Esophagus squamous epithelium (tissue), 5 donors: ENCODE measurements around the gene IFT25. TPM values are rescaled to one million over a fixed set of nuclear protein-coding genes. Genes with fewer than 3 reads are reported as not detected.

Experiments used
- DNase-seq: peaks from one replicate; lab custom pipeline; 2025; lab: John Stamatoyannopoulos, UW
- H3K27ac ChIP-seq, 4 donors: fragments of 200-600 bp; sonication (generic); one replicate each; pipeline ENCODE4 v1.5.1; 2016 to 2019; ENCODE audit warnings: mild to moderate bottlenecking in 1 of 4
- H3K27me3 ChIP-seq, 4 donors: fragments of 200-600 bp; sonication (generic); 1 replicate in 3 of 4; 2 replicates in 1 of 4; pipeline versions ENCODE4 v1.5.1 to v1.6.0; 2017 to 2021; ENCODE audit warnings: antibody characterized with exemption in 1 of 4
- H3K36me3 ChIP-seq, 3 donors: fragments of 200-600 bp; sonication (generic); one replicate each; pipeline ENCODE4 v1.5.1; 2016 to 2019
- H3K4me1 ChIP-seq, 3 donors: fragments of 200-600 bp; sonication (generic); one replicate each; pipeline ENCODE4 v1.5.1; 2017 to 2019
- H3K4me3 ChIP-seq, 4 donors: fragments of 200-600 bp; sonication (generic); 1 replicate in 3 of 4; 2 replicates in 1 of 4; pipeline ENCODE4 v1.5.1; 2016 to 2019; ENCODE audit warnings: mild to moderate bottlenecking in 2 of 4, moderate library complexity in 1 of 4
- H3K9me3 ChIP-seq, 3 donors: fragments of 200-600 bp; sonication (generic); one replicate each; pipeline ENCODE4 v1.5.1; 2016 to 2019
- CTCF ChIP-seq, 6 experiments: fragments of 450-650 bp in 4 of 6; fragments of 200-600 bp in 2 of 6; sonication (generic) in 2 of 6; IDR thresholded peaks; one replicate each; pipeline ENCODE4 v1.5.1; 2016 to 2019; ENCODE audit warnings: antibody characterized with exemption in 6 of 6, mild to moderate bottlenecking in 4 of 6, moderate library complexity in 4 of 6
- POLR2A ChIP-seq, 4 donors: fragments of 450-650 bp; IDR thresholded peaks; one replicate each; pipeline ENCODE4 v1.6.1; 2017; ENCODE audit warnings: antibody characterized with exemption in 4 of 4, mild to moderate bottlenecking in 4 of 4, moderate library complexity in 3 of 4
- WGBS, 2 donors: methylation state at CpG; one replicate each; pipeline ENCODE4 v1.1.5; 2018; 5-methylcytosine and 5-hydroxymethylcytosine counted together
- intact Hi-C: fragments of 100-400 bp; cut with DNase I; formaldehyde crosslinking; loops from one replicate; pipeline ENCODE4 v1.15.0; 2022
- total RNA-seq, 4 donors: library from RNA; depleted of rRNA; stranded (reverse); fragments of >200 nt; gene quantifications; one replicate each; pipeline ENCODE4 v1.1.0, GENCODE V29; 2016
- donor health status: DM: yes; HTN: yes; CAD: no.

The IFT25 gene
- total RNA-seq, 4 donors from 2014 or later: 11.7 to 24.6 (median 17.1) TPM

GRCh38 chr1:53945183-53945432, 391 bp downstream of the IFT25 start:
- TF ChIP-seq POLR2A (IDR thresholded peaks at IDR 0.05): no peak
- TF ChIP-seq CTCF (IDR thresholded peaks at IDR 0.05): no peak
- intact Hi-C loops: loop anchor here (5.0 kb wide), 1 partner anchor 68 kb away; no protein-coding TSS in a partner anchor
- Histone ChIP-seq H3K4me1 (peaks cover 14 to 54% (median 21%) of the 10 kb centered on the region in 3 donors), H3K36me3 (no peaks in the 10 kb centered on the region), H3K4me3 (peak overlapping the region; percentile 79 to 96 (median 84)), H3K27me3 (no peaks in the 10 kb centered on the region), H3K9me3 (no peaks in the 10 kb centered on the region), H3K27ac (peak overlapping the region; percentile 85 to 96 (median 92))
- DNase-seq: no peak
- 0 to 1% methylated on average over 16 of the region's 16 CpGs for WGBS, 2 donors

- TF ChIP-seq CTCF (IDR thresholded peaks at IDR 0.05) (no peak), POLR2A (IDR thresholded peaks at IDR 0.05) (no peak)
- intact Hi-C loops: loop anchor here (5.0 kb wide), 1 partner anchor 67 kb away; no protein-coding TSS in a partner anchor
- Histone ChIP-seq H3K27me3 (no peaks in the 10 kb centered on the region), H3K4me1 (peaks cover 14 to 53% (median 21%) of the 10 kb centered on the region in 3 donors), H3K36me3 (peaks cover 0 to 3% (median 0%) of the 10 kb centered on the region in 3 donors), H3K4me3 (peak overlapping the region; percentile 79 to 96 (median 84)), H3K9me3 (no peaks in the 10 kb centered on the region), H3K27ac (peak overlapping the region; percentile 85 to 96 (median 92))
- no peak for DNase-seq
- WGBS, 2 donors: 47 to 57% methylated on average over 17 to 20 of the region's 20 CpGs
Measured at GRCh38 chr1:53944469-53945182, 873 bp downstream of the IFT25 start.

- peaks cover 0 to 11% (median 0%) of the 10 kb centered on the region in 3 donors for H3K36me3 ChIP-seq
- no peak for DNase-seq
- H3K4me3 ChIP-seq: no peak overlapping the region
- H3K4me1 ChIP-seq: peaks cover 14 to 44% (median 21%) of the 10 kb centered on the region in 3 donors
- intact Hi-C loops: no loop called here
- no peaks in the 10 kb centered on the region for H3K27me3 ChIP-seq
- no peaks in the 10 kb centered on the region for H3K9me3 ChIP-seq
- 93 to 94% methylated on average over 13 to 14 of the region's 14 CpGs for WGBS, 2 donors
- H3K27ac ChIP-seq: no peak overlapping the region
- TF ChIP-seq POLR2A (IDR thresholded peaks at IDR 0.05) (no peak), CTCF (IDR thresholded peaks at IDR 0.05) (no peak)
Measured at GRCh38 chr1:53943490-53944043, 1.9 kb downstream of the IFT25 start.

- no peak for DNase-seq
- peaks cover 14 to 39% (median 21%) of the 10 kb centered on the region in 3 donors for H3K4me1 ChIP-seq
- H3K9me3 ChIP-seq: no peaks in the 10 kb centered on the region
- no peaks in the 10 kb centered on the region for H3K27me3 ChIP-seq
- H3K27ac ChIP-seq: no peak overlapping the region
- peaks cover 0 to 15% (median 0%) of the 10 kb centered on the region in 3 donors for H3K36me3 ChIP-seq
- intact Hi-C loops: no loop called here
- TF ChIP-seq CTCF (IDR thresholded peaks at IDR 0.05) (no peak), POLR2A (IDR thresholded peaks at IDR 0.05) (no peak)
- 92 to 93% methylated on average over 6 of the region's 6 CpGs for WGBS, 2 donors
- no peak overlapping the region for H3K4me3 ChIP-seq
Measured at GRCh38 chr1:53943090-53943489, 2.4 kb downstream of the IFT25 start.
